K562 treated with DMSO at 1 percent for 48 hours (cell line): ENCODE data around the gene PSG4. TPM values are rescaled to one million over a fixed set of nuclear protein-coding genes. Genes with fewer than 3 reads are reported as not detected.

Experiments used
- total RNA-seq: library from RNA; unstranded; fragments of 300-600 nt; gene quantifications from 2 replicates; pipeline ENCODE4 v1.2.3, GENCODE V29; 2022; ENCODE audit warnings: low replicate concordance; ENCODE audit errors: extremely low read depth

The PSG4 gene
- not detected in 2 replicates for total RNA-seq

GRCh38 chr19:43205471-43206105, at the start of gene PSG4:
Gene PSG4 (minus strand): TSS chr19:43205638. CDS start chr19:43205536, 102 bp downstream.

GRCh38 chr19:43186311-43186935, 19.0 kb downstream of the PSG4 start, which contains the start of gene PSG5:
Gene PSG5 (minus strand): TSS chr19:43186536. CDS start chr19:43186405, 131 bp downstream.

Other genes starting within 250 kb of the PSG4 start
- gene PSG11, start 179.2 kb downstream of the PSG4 start, total RNA-seq, result not detected in 2 replicates
- gene PSG2, start 122.9 kb downstream of the PSG4 start, total RNA-seq, result not detected in 2 replicates
- not detected in 2 replicates for gene PSG5, start 19.1 kb downstream of the PSG4 start, total RNA-seq
- gene PSG9, start 63.9 kb upstream of the PSG4 start, total RNA-seq, result not detected in 2 replicates
- gene CD177, start 148.0 kb upstream of the PSG4 start, total RNA-seq, result not detected in 2 replicates
- gene TEX101, start 209.3 kb upstream of the PSG4 start, total RNA-seq, result not detected in 2 replicates